Liver (tissue), 9 donors: ENCODE results near the gene ADAMTS2. TPM values are rescaled to one million over a fixed set of nuclear protein-coding genes. Genes with fewer than 3 reads are reported as not detected.

ENCODE experiments used
- DNase-seq: peaks from one replicate; pipeline ENCODE4 v3.0.0-alpha.2; 2017; ENCODE audit warnings: low spot score
- H3K27ac ChIP-seq, 2 donors: one replicate each; pipeline ENCODE4 v1.7.0; 2013; ENCODE audit warnings: inconsistent platforms in 2 of 2, low read length in 2 of 2, control low read depth in 1 of 2, low read depth in 1 of 2, mild to moderate bottlenecking in 1 of 2
- H3K27me3 ChIP-seq, 4 donors: one replicate each; pipeline versions ENCODE4 v1.6.1 to v1.7.0; 2013; ENCODE audit warnings: low read length in 3 of 4, inconsistent platforms in 1 of 4, mild to moderate bottlenecking in 1 of 4, moderate library complexity in 1 of 4; ENCODE audit not compliant: control insufficient read depth in 4 of 4, insufficient read depth in 4 of 4
- H3K36me3 ChIP-seq, 4 donors: one replicate each; pipeline versions ENCODE4 v1.6.1 to v1.7.0; 2013; ENCODE audit warnings: low read length in 3 of 4, mild to moderate bottlenecking in 3 of 4, low read depth in 1 of 4, moderate library complexity in 1 of 4; ENCODE audit not compliant: control insufficient read depth in 4 of 4, insufficient read depth in 3 of 4
- H3K4me1 ChIP-seq, 4 donors: one replicate each; pipeline versions ENCODE4 v1.6.1 to v1.7.0; 2013; ENCODE audit warnings: low read length in 3 of 4, mild to moderate bottlenecking in 3 of 4, moderate library complexity in 1 of 4; ENCODE audit not compliant: control insufficient read depth in 4 of 4, insufficient read depth in 4 of 4
- H3K4me3 ChIP-seq, 3 donors: one replicate each; pipeline versions ENCODE4 v1.6.1 to v1.7.0; 2013; ENCODE audit warnings: low read length in 3 of 3, control low read depth in 1 of 3, low read depth in 1 of 3, mild to moderate bottlenecking in 1 of 3
- H3K9ac ChIP-seq, 2 donors: one replicate each; pipeline ENCODE4 v1.7.0; 2013; ENCODE audit warnings: low read length in 2 of 2, mild to moderate bottlenecking in 2 of 2, moderate library complexity in 2 of 2, control low read depth in 1 of 2, low read depth in 1 of 2
- H3K9me3 ChIP-seq, 4 donors: one replicate each; pipeline versions ENCODE4 v1.6.1 to v1.7.0; 2013; ENCODE audit warnings: low read length in 3 of 4; ENCODE audit not compliant: control insufficient read depth in 4 of 4
- FOXA1 ChIP-seq: IDR thresholded peaks from 2 replicates; pipeline ENCODE4 v1.6.1; 2016; ENCODE audit warnings: antibody characterized with exemption
- FOXA2 ChIP-seq: IDR thresholded peaks from 2 replicates; pipeline ENCODE4 v1.6.1; 2016; ENCODE audit warnings: antibody characterized with exemption
- HNF4A ChIP-seq, 2 donors: conservative IDR thresholded peaks; 2 replicates each; pipeline ENCODE4 v1.6.1; 2016; ENCODE audit warnings: antibody characterized with exemption in 2 of 2, mild to moderate bottlenecking in 2 of 2
- HNF4G ChIP-seq: IDR thresholded peaks from 2 replicates; pipeline ENCODE4 v1.6.1; 2016; ENCODE audit warnings: antibody characterized with exemption
- NR2F2 ChIP-seq: IDR thresholded peaks from 2 replicates; pipeline ENCODE4 v1.6.1; 2016; ENCODE audit warnings: antibody characterized with exemption
- RAD21 ChIP-seq, 2 donors: IDR thresholded peaks; 2 replicates each; pipeline ENCODE4 v1.6.1; 2016; ENCODE audit warnings: antibody characterized with exemption in 2 of 2, mild to moderate bottlenecking in 2 of 2
- SP1 ChIP-seq: IDR thresholded peaks from 2 replicates; pipeline ENCODE4 v1.6.1; 2018; ENCODE audit warnings: antibody characterized with exemption, mild to moderate bottlenecking
- TAF1 ChIP-seq: conservative IDR thresholded peaks from 2 replicates; pipeline ENCODE4 v1.6.1; 2016; ENCODE audit warnings: antibody characterized with exemption, mild to moderate bottlenecking
- YY1 ChIP-seq: IDR thresholded peaks from 2 replicates; pipeline ENCODE4 v1.6.1; 2016; ENCODE audit warnings: antibody characterized with exemption, mild to moderate bottlenecking
- ZBTB33 ChIP-seq: IDR thresholded peaks from 2 replicates; pipeline ENCODE4 v1.6.1; 2016; ENCODE audit warnings: antibody characterized with exemption
- WGBS: extraction: QIAGEN DNeasy Blood & Tissue Kit; methylation state at CpG from one replicate; pipeline ENCODE4 v1.1.7; 2013; 5-methylcytosine and 5-hydroxymethylcytosine counted together
- polyA plus RNA-seq, 2 donors: library from polyadenylated mRNA; stranded (reverse) in 1 of 2; unstranded in 1 of 2; fragments of 200-250 nt in 1 of 2; fragments of >200 nt in 1 of 2; fragmentation: Nextera tagmentation in 1 of 2; extraction: Ambion mirVana in 1 of 2; gene quantifications; one replicate each; pipeline versions ENCODE4 v1.2.1 to v1.2.3, GENCODE V29; 2013 to 2015
- total RNA-seq, 2 donors: library from RNA; depleted of rRNA; stranded (reverse); fragments of >200 nt; gene quantifications; one replicate each; pipeline ENCODE4 v1.2.3, GENCODE V29; 2014
- TF ChIP-seq, protein P1 (sequence below): fragments of 150-350 bp; IDR thresholded peaks from 2 replicates; pipeline ENCODE4 v1.5.1; 2017; ENCODE audit warnings: improper control_type of control experiment, low read depth, low read length; ENCODE audit not compliant: missing input control
- TF ChIP-seq, protein P2 (sequence below): IDR thresholded peaks from 2 replicates; pipeline ENCODE4 v1.6.1; 2016; ENCODE audit warnings: antibody characterized with exemption, mild to moderate bottlenecking
- TF ChIP-seq, protein P3 (sequence below): IDR thresholded peaks from 2 replicates; pipeline ENCODE4 v1.6.1; 2016; ENCODE audit warnings: antibody characterized with exemption
- TF ChIP-seq, protein P4 (sequence below): IDR thresholded peaks from 2 replicates; pipeline ENCODE4 v1.6.1; 2016; ENCODE audit warnings: antibody characterized with exemption
- donor health status: healthy.
- donor health status: healthy.
- donor health status: healthy.
- donor health status: healthy.
- donor health status: healthy.

Gene ADAMTS2
- total and polyA plus RNA-seq, 4 donors: 2.7 to 24.3 (median 12.0) TPM

- TF ChIP-seq SP1: no peak
- no peak for DNase-seq
- Histone ChIP-seq H3K27ac (no peak overlapping the region), H3K4me3 (no peak overlapping the region), H3K36me3 (no peaks in the 10 kb centered on the region), H3K9ac (no peak overlapping the region), H3K9me3 (no peaks in the 10 kb centered on the region), H3K4me1 (no peaks in the 10 kb centered on the region), H3K27me3 (no peaks in the 10 kb centered on the region)
- 83% methylated on average over 23 of the region's 23 CpGs for WGBS
Observed at GRCh38 chr5:179258001-179258921, 87.0 kb downstream of the ADAMTS2 start.

GRCh38 chr5:179257176-179257682 is 88.0 kb downstream of the ADAMTS2 start:
- no peaks in the 10 kb centered on the region for H3K27me3 ChIP-seq
- no peak for DNase-seq
- no peak overlapping the region for H3K27ac ChIP-seq
- no peak for TF ChIP-seq YY1
- TF ChIP-seq, protein P1, sequence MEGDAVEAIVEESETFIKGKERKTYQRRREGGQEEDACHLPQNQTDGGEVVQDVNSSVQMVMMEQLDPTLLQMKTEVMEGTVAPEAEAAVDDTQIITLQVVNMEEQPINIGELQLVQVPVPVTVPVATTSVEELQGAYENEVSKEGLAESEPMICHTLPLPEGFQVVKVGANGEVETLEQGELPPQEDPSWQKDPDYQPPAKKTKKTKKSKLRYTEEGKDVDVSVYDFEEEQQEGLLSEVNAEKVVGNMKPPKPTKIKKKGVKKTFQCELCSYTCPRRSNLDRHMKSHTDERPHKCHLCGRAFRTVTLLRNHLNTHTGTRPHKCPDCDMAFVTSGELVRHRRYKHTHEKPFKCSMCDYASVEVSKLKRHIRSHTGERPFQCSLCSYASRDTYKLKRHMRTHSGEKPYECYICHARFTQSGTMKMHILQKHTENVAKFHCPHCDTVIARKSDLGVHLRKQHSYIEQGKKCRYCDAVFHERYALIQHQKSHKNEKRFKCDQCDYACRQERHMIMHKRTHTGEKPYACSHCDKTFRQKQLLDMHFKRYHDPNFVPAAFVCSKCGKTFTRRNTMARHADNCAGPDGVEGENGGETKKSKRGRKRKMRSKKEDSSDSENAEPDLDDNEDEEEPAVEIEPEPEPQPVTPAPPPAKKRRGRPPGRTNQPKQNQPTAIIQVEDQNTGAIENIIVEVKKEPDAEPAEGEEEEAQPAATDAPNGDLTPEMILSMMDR: no peak
- TF ChIP-seq, protein P2, sequence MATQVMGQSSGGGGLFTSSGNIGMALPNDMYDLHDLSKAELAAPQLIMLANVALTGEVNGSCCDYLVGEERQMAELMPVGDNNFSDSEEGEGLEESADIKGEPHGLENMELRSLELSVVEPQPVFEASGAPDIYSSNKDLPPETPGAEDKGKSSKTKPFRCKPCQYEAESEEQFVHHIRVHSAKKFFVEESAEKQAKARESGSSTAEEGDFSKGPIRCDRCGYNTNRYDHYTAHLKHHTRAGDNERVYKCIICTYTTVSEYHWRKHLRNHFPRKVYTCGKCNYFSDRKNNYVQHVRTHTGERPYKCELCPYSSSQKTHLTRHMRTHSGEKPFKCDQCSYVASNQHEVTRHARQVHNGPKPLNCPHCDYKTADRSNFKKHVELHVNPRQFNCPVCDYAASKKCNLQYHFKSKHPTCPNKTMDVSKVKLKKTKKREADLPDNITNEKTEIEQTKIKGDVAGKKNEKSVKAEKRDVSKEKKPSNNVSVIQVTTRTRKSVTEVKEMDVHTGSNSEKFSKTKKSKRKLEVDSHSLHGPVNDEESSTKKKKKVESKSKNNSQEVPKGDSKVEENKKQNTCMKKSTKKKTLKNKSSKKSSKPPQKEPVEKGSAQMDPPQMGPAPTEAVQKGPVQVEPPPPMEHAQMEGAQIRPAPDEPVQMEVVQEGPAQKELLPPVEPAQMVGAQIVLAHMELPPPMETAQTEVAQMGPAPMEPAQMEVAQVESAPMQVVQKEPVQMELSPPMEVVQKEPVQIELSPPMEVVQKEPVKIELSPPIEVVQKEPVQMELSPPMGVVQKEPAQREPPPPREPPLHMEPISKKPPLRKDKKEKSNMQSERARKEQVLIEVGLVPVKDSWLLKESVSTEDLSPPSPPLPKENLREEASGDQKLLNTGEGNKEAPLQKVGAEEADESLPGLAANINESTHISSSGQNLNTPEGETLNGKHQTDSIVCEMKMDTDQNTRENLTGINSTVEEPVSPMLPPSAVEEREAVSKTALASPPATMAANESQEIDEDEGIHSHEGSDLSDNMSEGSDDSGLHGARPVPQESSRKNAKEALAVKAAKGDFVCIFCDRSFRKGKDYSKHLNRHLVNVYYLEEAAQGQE: no peak
- TF ChIP-seq, protein P3, sequence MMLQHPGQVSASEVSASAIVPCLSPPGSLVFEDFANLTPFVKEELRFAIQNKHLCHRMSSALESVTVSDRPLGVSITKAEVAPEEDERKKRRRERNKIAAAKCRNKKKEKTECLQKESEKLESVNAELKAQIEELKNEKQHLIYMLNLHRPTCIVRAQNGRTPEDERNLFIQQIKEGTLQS: no peak
- no peak for TF ChIP-seq FOXA1
- TF ChIP-seq HNF4G: no peak
- no peak for TF ChIP-seq SP1
- no peak for TF ChIP-seq TAF1
- TF ChIP-seq NR2F2: no peak
- TF ChIP-seq RAD21 (IDR thresholded peaks at IDR 0.05): no peak
- no peak for TF ChIP-seq HNF4A (conservative IDR thresholded peaks at IDR 0.05)
- TF ChIP-seq ZBTB33: no peak
- TF ChIP-seq, protein P4, sequence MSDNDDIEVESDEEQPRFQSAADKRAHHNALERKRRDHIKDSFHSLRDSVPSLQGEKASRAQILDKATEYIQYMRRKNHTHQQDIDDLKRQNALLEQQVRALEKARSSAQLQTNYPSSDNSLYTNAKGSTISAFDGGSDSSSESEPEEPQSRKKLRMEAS: no peak
- TF ChIP-seq FOXA2: no peak
- no peaks in the 10 kb centered on the region for H3K4me1 ChIP-seq
- no peaks in the 10 kb centered on the region for H3K9me3 ChIP-seq
- no peaks in the 10 kb centered on the region for H3K36me3 ChIP-seq
- 85% methylated on average over 29 of the region's 29 CpGs for WGBS
- no peak overlapping the region for H3K9ac ChIP-seq
- no peak overlapping the region for H3K4me3 ChIP-seq
